Esophagus squamous epithelium (tissue), 5 donors: ENCODE measurements around the gene PKHD1. TPM values are rescaled to one million over a fixed set of nuclear protein-coding genes. Genes with fewer than 3 reads are reported as not detected.

Source experiments
- DNase-seq: peaks from one replicate; lab custom pipeline; 2025; lab: John Stamatoyannopoulos, UW
- H3K27ac ChIP-seq, 4 donors: fragments of 200-600 bp; sonication (generic); one replicate each; pipeline ENCODE4 v1.5.1; 2016 to 2019; ENCODE audit warnings: mild to moderate bottlenecking in 1 of 4
- H3K27me3 ChIP-seq, 4 donors: fragments of 200-600 bp; sonication (generic); 1 replicate in 3 of 4; 2 replicates in 1 of 4; pipeline versions ENCODE4 v1.5.1 to v1.6.0; 2017 to 2021; ENCODE audit warnings: antibody characterized with exemption in 1 of 4
- H3K36me3 ChIP-seq, 3 donors: fragments of 200-600 bp; sonication (generic); one replicate each; pipeline ENCODE4 v1.5.1; 2016 to 2019
- H3K4me1 ChIP-seq, 3 donors: fragments of 200-600 bp; sonication (generic); one replicate each; pipeline ENCODE4 v1.5.1; 2017 to 2019
- H3K4me3 ChIP-seq, 4 donors: fragments of 200-600 bp; sonication (generic); 1 replicate in 3 of 4; 2 replicates in 1 of 4; pipeline ENCODE4 v1.5.1; 2016 to 2019; ENCODE audit warnings: mild to moderate bottlenecking in 2 of 4, moderate library complexity in 1 of 4
- H3K9me3 ChIP-seq, 3 donors: fragments of 200-600 bp; sonication (generic); one replicate each; pipeline ENCODE4 v1.5.1; 2016 to 2019
- POLR2A ChIP-seq, 4 donors: fragments of 450-650 bp; IDR thresholded peaks; one replicate each; pipeline ENCODE4 v1.6.1; 2017; ENCODE audit warnings: antibody characterized with exemption in 4 of 4, mild to moderate bottlenecking in 4 of 4, moderate library complexity in 3 of 4
- WGBS, 2 donors: methylation state at CpG; one replicate each; pipeline ENCODE4 v1.1.5; 2018; 5-methylcytosine and 5-hydroxymethylcytosine counted together
- intact Hi-C: fragments of 100-400 bp; cut with DNase I; formaldehyde crosslinking; loops from one replicate; pipeline ENCODE4 v1.15.0; 2022
- total RNA-seq, 4 donors: library from RNA; depleted of rRNA; stranded (reverse); fragments of >200 nt; gene quantifications; one replicate each; pipeline ENCODE4 v1.1.0, GENCODE V29; 2016
- TF ChIP-seq, protein P1 (sequence below), 6 experiments: fragments of 450-650 bp in 4 of 6; fragments of 200-600 bp in 2 of 6; sonication (generic) in 2 of 6; IDR thresholded peaks; one replicate each; pipeline ENCODE4 v1.5.1; 2016 to 2019; ENCODE audit warnings: antibody characterized with exemption in 6 of 6, mild to moderate bottlenecking in 4 of 6, moderate library complexity in 4 of 6
- donor health status: DM: yes; HTN: yes; CAD: no.

PKHD1 gene
- total RNA-seq, 4 donors from 2014 or later, result 0.04 TPM; not detected in 3

GRCh38 chr6:51913265-51913664 is 174.1 kb downstream of the PKHD1 start:
- Histone ChIP-seq H3K4me1 (no peaks in the 10 kb centered on the region), H3K9me3 (no peaks in the 10 kb centered on the region), H3K36me3 (no peaks in the 10 kb centered on the region), H3K4me3 (no peak overlapping the region), H3K27ac (no peak overlapping the region), H3K27me3 (no peaks in the 10 kb centered on the region)
- intact Hi-C loops, result no loop called here
- DNase-seq, result no peak
- 54 to 55% methylated on average over 2 of the region's 2 CpGs for WGBS, 2 donors
- TF ChIP-seq POLR2A (IDR thresholded peaks at IDR 0.05), result no peak
- TF ChIP-seq, protein P1, sequence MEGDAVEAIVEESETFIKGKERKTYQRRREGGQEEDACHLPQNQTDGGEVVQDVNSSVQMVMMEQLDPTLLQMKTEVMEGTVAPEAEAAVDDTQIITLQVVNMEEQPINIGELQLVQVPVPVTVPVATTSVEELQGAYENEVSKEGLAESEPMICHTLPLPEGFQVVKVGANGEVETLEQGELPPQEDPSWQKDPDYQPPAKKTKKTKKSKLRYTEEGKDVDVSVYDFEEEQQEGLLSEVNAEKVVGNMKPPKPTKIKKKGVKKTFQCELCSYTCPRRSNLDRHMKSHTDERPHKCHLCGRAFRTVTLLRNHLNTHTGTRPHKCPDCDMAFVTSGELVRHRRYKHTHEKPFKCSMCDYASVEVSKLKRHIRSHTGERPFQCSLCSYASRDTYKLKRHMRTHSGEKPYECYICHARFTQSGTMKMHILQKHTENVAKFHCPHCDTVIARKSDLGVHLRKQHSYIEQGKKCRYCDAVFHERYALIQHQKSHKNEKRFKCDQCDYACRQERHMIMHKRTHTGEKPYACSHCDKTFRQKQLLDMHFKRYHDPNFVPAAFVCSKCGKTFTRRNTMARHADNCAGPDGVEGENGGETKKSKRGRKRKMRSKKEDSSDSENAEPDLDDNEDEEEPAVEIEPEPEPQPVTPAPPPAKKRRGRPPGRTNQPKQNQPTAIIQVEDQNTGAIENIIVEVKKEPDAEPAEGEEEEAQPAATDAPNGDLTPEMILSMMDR (IDR thresholded peaks at IDR 0.05), result no peak

GRCh38 chr6:51910851-51911250 is 176.6 kb downstream of the PKHD1 start:
- intact Hi-C loops, result no loop called here
- H3K9me3 ChIP-seq, result no peaks in the 10 kb centered on the region
- WGBS, 2 donors, result 41 to 42% methylated on average over 2 of the region's 2 CpGs
- no peaks in the 10 kb centered on the region for H3K27me3 ChIP-seq
- H3K4me1 ChIP-seq, result no peaks in the 10 kb centered on the region
- H3K36me3 ChIP-seq, result no peaks in the 10 kb centered on the region
- no peak for TF ChIP-seq POLR2A (IDR thresholded peaks at IDR 0.05)
- TF ChIP-seq, protein P1 (IDR thresholded peaks at IDR 0.05), result no peak
- no peak overlapping the region for H3K27ac ChIP-seq
- no peak for DNase-seq
- H3K4me3 ChIP-seq, result no peak overlapping the region

GRCh38 chr6:51908243-51908642 is 179.2 kb downstream of the PKHD1 start:
- Histone ChIP-seq H3K4me1 (no peaks in the 10 kb centered on the region), H3K27me3 (no peaks in the 10 kb centered on the region), H3K27ac (no peak overlapping the region), H3K36me3 (no peaks in the 10 kb centered on the region), H3K9me3 (no peaks in the 10 kb centered on the region), H3K4me3 (no peak overlapping the region)
- TF ChIP-seq, protein P1 (IDR thresholded peaks at IDR 0.05), result no peak
- TF ChIP-seq POLR2A (IDR thresholded peaks at IDR 0.05), result no peak
- no peak for DNase-seq
- intact Hi-C loops, result no loop called here

- TF ChIP-seq, protein P1 (IDR thresholded peaks at IDR 0.05), result no peak
- no peak for DNase-seq
- Histone ChIP-seq H3K27ac (no peak overlapping the region), H3K9me3 (no peaks in the 10 kb centered on the region), H3K36me3 (no peaks in the 10 kb centered on the region), H3K4me1 (no peaks in the 10 kb centered on the region), H3K4me3 (no peak overlapping the region), H3K27me3 (no peaks in the 10 kb centered on the region)
- WGBS, 2 donors, result 67 to 68% methylated on average over 4 of the region's 4 CpGs
- intact Hi-C loops, result no loop called here
These were observed 185.3 kb downstream of the PKHD1 start for GRCh38 chr6:51901766-51902764.

- H3K36me3 ChIP-seq, result no peaks in the 10 kb centered on the region
- no peaks in the 10 kb centered on the region for H3K9me3 ChIP-seq
- intact Hi-C loops, result no loop called here
- no peak for TF ChIP-seq POLR2A (IDR thresholded peaks at IDR 0.05)
- TF ChIP-seq, protein P1 (IDR thresholded peaks at IDR 0.05), result no peak
- H3K4me3 ChIP-seq, result no peak overlapping the region
- H3K4me1 ChIP-seq, result no peaks in the 10 kb centered on the region
- no peak for DNase-seq
- WGBS, 2 donors, result 74 to 77% methylated on average over 4 of the region's 4 CpGs
- no peak overlapping the region for H3K27ac ChIP-seq
- no peaks in the 10 kb centered on the region for H3K27me3 ChIP-seq
These were observed 194.0 kb downstream of the PKHD1 start for GRCh38 chr6:51893366-51893765.
